SK-N-SH treated with all-trans-retinoic acid at 6 μM for 48 hours (cell line): ENCODE measurements around the gene HOXD12.

ENCODE experiments used
- CSDC2 ChIP-seq: fragments of 250-450 bp; sonication (Bioruptor Pico); IDR thresholded peaks from 2 replicates; pipeline ENCODE4 v1.5.0; 2020; ENCODE audit warnings: mild to moderate bottlenecking, moderate library complexity
- PATZ1 ChIP-seq: fragments of 250-450 bp; sonication (Bioruptor Pico); IDR thresholded peaks from 2 replicates; pipeline ENCODE4 v1.8.0; 2020; ENCODE audit warnings: mild to moderate bottlenecking, moderate library complexity, borderline replicate concordance
- POU6F1 ChIP-seq: fragments of 250-450 bp; sonication (Bioruptor Pico); IDR thresholded peaks from 2 replicates; pipeline ENCODE4 v1.8.0; 2021; ENCODE audit warnings: low read depth, mild to moderate bottlenecking, moderate library complexity, borderline replicate concordance
- PPARA ChIP-seq: fragments of 250-450 bp; sonication (Bioruptor Pico); IDR thresholded peaks from 2 replicates; pipeline ENCODE4 v1.5.0; 2020; ENCODE audit warnings: mild to moderate bottlenecking, borderline replicate concordance
- RARB ChIP-seq: fragments of 250-450 bp; sonication (Bioruptor Pico); IDR thresholded peaks from 2 replicates; pipeline ENCODE4 v1.8.0; 2021; ENCODE audit warnings: mild to moderate bottlenecking, moderate library complexity
- SNAI2 ChIP-seq: fragments of 250-450 bp; sonication (Bioruptor Pico); IDR thresholded peaks from 2 replicates; pipeline ENCODE4 v1.5.0; 2020; ENCODE audit warnings: mild to moderate bottlenecking, moderate library complexity
- ZNF565 ChIP-seq: fragments of 450-650 bp; formaldehyde crosslinking; conservative IDR thresholded peaks from 2 replicates; pipeline ENCODE4 v1.5.0; 2020; ENCODE audit warnings: low read depth, mild to moderate bottlenecking, moderate library complexity

- TF ChIP-seq RARB (no peak), CSDC2 (no peak), ZNF565 (CRISPR knock-in tag) (no peak), SNAI2 (CRISPR knock-in tag) (no peak), PPARA (CRISPR knock-in tag) (no peak), POU6F1 (CRISPR knock-in tag) (no peak), PATZ1 (no peak)
Observed at GRCh38 chr2:176094349-176094748, 5.2 kb upstream of the HOXD12 start.
